Non-pigmented ciliary epithelial cell (primary cell): ENCODE data around the gene FCN3.

Experiments
- DNase-seq: peaks from one replicate; pipeline ENCODE4 v3.0.0-alpha.2; 2010; ENCODE audit warnings: low read depth

The FCN3 gene

GRCh38 chr1:27358038-27358927 lies 16.3 kb downstream of the FCN3 start:
- no peak for DNase-seq

GRCh38 chr1:27357281-27358037 lies 17.2 kb downstream of the FCN3 start:
- DNase-seq = no peak

- DNase-seq = no peak
Observed at GRCh38 chr1:27356619-27357280, 17.9 kb downstream of the FCN3 start.

- no peak for DNase-seq
Observed at GRCh38 chr1:27356277-27356618, 18.4 kb downstream of the FCN3 start.

- no peak for DNase-seq
Observed at GRCh38 chr1:27355683-27356082, 18.9 kb downstream of the FCN3 start.

- DNase-seq = no peak
Observed at GRCh38 chr1:27353629-27354028, 21.0 kb downstream of the FCN3 start.

GRCh38 chr1:27353166-27353565 lies 21.5 kb downstream of the FCN3 start:
- DNase-seq = no peak

GRCh38 chr1:27351541-27352107 lies 23.0 kb downstream of the FCN3 start:
- no peak for DNase-seq

- DNase-seq = no peak
Observed at GRCh38 chr1:27350663-27351540, 23.7 kb downstream of the FCN3 start.

- no peak for DNase-seq
Observed at GRCh38 chr1:27349784-27350662, 24.6 kb downstream of the FCN3 start.

GRCh38 chr1:27348861-27349783 lies 25.5 kb downstream of the FCN3 start:
- DNase-seq = no peak

- no peak for DNase-seq
Observed at GRCh38 chr1:27346991-27347624, 27.5 kb downstream of the FCN3 start.

GRCh38 chr1:27346357-27346756 lies 28.3 kb downstream of the FCN3 start:
- DNase-seq = no peak

- DNase-seq = no peak
Observed at GRCh38 chr1:27345272-27345671, 29.4 kb downstream of the FCN3 start.

GRCh38 chr1:27343639-27344025 lies 31.0 kb downstream of the FCN3 start:
- no peak for DNase-seq

- DNase-seq = no peak
Observed at GRCh38 chr1:27342778-27343638, 31.6 kb downstream of the FCN3 start.

GRCh38 chr1:27342391-27342777 lies 32.2 kb downstream of the FCN3 start:
- no peak for DNase-seq
